Stomach (tissue), 4 donors: ENCODE measurements around the gene HEATR3.

Source experiments
- POLR2A ChIP-seq, 4 donors: fragments of 450-650 bp; IDR thresholded peaks; one replicate each; pipeline ENCODE4 v1.6.1; 2016; ENCODE audit warnings: antibody characterized with exemption in 4 of 4, control low read depth in 2 of 4, mild to moderate bottlenecking in 1 of 4, moderate library complexity in 1 of 4
- TF ChIP-seq, protein P1 (sequence below), 7 experiments: fragments of 450-650 bp in 4 of 7; fragments of 200-600 bp in 3 of 7; sonication (generic) in 3 of 7; IDR thresholded peaks; one replicate each; pipeline ENCODE4 v1.5.1; 2016 to 2019; ENCODE audit warnings: antibody characterized with exemption in 7 of 7, control low read depth in 2 of 7, mild to moderate bottlenecking in 1 of 7

DNA sequence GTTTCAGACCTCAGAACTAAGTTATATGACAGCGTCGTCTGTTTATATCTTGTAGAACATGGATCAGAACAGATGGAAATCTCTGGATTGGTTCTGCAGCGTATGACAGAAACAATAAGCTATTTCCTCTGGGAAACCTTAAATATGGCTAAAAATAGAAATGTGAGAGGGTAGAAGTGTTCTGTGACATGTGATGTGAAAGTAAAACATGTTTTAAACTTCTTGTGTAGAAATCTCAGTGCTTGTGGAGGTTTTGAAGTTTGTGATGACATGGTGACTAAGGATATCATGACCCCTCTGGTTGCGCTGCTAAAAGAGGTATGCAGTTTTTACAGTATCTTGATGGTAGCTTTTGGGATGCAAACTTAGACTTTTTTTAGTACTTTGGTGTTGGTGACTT lies 2.8 kb downstream of the HEATR3 start:
- no peak for TF ChIP-seq POLR2A (IDR thresholded peaks at IDR 0.05)
- TF ChIP-seq, protein P1, sequence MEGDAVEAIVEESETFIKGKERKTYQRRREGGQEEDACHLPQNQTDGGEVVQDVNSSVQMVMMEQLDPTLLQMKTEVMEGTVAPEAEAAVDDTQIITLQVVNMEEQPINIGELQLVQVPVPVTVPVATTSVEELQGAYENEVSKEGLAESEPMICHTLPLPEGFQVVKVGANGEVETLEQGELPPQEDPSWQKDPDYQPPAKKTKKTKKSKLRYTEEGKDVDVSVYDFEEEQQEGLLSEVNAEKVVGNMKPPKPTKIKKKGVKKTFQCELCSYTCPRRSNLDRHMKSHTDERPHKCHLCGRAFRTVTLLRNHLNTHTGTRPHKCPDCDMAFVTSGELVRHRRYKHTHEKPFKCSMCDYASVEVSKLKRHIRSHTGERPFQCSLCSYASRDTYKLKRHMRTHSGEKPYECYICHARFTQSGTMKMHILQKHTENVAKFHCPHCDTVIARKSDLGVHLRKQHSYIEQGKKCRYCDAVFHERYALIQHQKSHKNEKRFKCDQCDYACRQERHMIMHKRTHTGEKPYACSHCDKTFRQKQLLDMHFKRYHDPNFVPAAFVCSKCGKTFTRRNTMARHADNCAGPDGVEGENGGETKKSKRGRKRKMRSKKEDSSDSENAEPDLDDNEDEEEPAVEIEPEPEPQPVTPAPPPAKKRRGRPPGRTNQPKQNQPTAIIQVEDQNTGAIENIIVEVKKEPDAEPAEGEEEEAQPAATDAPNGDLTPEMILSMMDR (IDR thresholded peaks at IDR 0.05) = no peak
